Stimulated activated CD4-positive, alpha-beta T cell treated with anti-CD3 and anti-CD28 coated beads, Interleukin-1b, Interleukin-23, amount 100 ng/mL, for 1 hour (primary cell): ENCODE results near the gene VAPB.
"Not testable (repeated sequence)": the region's sequence is repeated elsewhere in the genome, so short reads cannot be mapped to it uniquely, and the experiment has no call there.

Experiments used
- DNase-seq, 2 donors: peaks; one replicate each; pipeline ENCODE4 v3.0.0-alpha.2; 2020; ENCODE audit warnings: low read depth in 2 of 2

Gene VAPB

DNA sequence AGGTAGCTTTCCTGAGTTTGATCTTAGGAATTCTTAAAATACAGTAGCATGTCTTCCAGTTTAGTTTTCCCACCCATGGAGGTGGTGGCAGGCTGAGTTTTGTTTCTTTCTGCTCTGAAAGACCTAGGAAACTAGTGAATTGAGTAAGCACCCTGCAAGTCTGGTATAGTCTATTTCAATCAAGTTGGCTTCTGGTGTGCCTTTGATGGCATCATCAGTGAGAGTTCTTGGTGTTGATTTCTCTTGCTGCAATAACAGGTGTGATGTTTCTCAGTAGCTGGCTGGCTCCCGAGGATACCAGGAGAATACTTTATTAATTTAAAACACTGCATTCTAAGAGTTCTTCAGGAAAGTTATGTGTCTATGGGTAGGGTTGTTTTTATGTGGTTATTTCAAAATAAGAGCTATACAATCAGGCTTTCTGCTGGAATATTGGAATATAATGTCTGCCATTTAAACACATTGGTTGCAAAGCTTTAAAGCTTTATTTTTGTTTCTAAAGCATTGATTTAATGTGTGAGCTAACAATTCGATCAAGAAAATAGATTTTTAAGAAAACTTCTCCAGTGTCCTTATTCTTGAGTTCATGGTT lies 19.0 kb downstream of the VAPB start:
- DNase-seq, result no peak

DNA sequence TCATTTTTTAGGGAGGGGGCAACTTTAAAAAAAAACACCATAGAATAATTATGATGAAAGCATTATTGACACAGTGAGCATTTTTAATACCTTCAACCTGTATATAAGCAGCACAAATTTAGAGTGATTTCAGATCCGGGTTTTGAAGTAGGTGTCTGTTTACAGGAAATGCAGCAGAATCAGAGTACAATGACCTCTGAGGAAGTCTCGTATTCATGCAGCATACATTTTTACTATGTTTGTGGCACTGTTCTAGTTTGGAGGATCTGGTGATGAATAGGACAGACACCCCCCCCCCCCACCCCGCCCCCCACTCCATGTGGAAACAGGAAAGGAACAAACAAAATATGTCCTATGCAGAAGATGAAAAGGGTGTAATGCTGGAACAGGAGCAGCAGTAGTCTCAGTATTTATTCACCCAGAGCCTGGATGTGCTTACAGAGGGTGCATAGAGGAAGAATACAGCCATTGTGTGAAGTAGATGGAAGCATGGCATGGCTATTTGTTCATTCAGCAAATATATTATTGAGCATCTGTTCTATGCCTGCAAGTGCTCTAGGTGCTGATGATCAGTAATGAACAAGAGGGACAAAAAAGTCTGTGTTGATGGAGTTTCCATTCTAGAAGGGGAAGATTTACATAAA lies 19.7 kb downstream of the VAPB start:
- no peak for DNase-seq

DNA sequence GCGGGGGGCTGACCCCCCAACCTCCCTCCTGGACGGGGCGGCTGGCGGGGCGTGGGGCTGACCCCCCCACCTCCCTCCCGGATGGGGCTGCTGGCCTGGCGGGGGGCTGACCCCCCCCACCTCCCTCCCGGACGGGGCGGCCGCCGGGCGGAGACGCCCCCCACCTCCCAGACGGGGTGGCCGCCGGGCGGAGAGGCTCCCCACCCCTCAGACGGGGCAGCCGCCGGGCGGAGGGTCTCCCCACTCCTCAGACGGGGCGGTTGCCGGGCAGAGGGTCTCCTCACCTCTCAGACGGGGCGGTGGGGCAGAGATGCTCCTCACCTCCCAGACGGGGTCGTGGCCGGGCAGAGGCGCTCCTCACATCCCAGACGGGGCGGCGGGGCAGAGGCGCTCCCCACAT lies 25.2 kb downstream of the VAPB start:
- DNase-seq, result not testable (repeated sequence)

DNA sequence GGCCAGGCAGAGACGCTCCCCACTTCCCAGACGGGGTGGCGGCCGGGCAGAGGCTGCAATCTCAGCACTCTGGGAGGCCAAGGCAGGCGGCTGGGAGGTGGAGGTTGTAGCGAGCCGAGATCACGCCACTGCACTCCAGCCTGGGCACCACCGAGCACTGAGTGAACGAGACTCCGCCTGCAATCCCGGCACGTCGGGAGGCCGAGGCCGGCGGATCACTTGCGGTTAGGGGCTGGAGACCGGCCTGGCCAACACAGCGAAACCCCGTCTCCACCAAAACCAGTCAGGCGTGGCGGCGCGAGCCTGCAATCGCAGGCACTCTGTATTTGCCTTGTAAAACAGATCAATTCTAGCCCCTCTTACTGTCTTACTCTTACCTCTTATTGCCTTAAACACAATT lies 25.8 kb downstream of the VAPB start:
- not testable (repeated sequence) for DNase-seq

DNA sequence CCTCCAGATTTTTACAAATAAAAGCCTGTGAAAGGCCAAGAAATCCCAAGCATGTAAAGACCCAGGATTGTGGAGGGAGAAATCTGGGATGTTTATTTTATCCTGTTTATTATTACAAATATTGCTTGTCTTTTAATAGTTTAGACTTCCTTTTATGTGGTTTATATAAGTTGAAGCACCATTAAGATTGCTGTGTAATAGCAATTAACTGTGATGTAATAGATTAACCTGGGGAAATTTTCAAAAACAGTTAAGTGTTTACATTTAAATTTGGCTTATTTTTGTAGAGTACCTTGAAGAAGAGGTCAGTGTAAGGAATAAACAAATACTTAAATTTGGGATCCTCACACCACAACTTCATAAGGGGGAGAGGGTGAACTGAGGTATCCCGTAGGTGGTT lies 27.0 kb downstream of the VAPB start:
- no peak for DNase-seq

DNA sequence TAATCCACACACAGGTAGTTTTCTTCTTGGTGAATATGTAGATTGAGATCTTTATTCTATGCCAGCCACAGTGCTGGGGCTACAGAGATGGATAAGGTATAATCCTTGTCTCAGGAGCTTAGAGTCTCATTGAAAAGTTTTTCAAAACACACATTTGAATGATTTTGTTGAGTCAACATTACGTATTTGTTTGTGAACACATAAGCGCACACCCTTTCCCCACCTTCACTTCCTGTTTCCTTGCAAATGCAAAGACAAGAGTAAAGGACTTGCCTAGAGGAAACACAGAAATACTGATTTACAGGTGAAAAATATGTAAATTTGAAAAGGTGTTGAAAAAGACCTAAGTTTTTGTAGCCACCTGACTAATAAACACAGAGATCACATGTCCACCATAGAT lies 27.8 kb downstream of the VAPB start:
- no peak for DNase-seq

DNA sequence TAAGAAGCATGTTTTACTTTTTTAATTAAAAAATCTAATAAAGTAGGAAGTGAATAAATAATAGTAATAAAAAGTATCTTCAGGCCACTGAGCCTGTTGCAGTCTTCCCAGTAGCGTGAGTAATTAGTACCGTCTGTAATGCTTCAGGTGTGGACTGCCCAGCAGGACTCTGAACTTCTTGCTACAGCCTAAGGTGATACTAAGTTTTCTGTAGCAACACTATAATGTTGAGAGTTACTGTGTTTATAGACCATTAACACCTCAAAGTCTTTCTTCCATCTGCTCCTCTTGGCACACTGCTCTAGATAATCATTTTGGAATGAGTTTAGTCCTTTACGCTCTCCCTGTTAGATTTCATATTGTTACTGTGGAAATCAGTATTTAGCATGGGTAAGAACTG lies 28.4 kb downstream of the VAPB start:
- DNase-seq, result no peak

DNA sequence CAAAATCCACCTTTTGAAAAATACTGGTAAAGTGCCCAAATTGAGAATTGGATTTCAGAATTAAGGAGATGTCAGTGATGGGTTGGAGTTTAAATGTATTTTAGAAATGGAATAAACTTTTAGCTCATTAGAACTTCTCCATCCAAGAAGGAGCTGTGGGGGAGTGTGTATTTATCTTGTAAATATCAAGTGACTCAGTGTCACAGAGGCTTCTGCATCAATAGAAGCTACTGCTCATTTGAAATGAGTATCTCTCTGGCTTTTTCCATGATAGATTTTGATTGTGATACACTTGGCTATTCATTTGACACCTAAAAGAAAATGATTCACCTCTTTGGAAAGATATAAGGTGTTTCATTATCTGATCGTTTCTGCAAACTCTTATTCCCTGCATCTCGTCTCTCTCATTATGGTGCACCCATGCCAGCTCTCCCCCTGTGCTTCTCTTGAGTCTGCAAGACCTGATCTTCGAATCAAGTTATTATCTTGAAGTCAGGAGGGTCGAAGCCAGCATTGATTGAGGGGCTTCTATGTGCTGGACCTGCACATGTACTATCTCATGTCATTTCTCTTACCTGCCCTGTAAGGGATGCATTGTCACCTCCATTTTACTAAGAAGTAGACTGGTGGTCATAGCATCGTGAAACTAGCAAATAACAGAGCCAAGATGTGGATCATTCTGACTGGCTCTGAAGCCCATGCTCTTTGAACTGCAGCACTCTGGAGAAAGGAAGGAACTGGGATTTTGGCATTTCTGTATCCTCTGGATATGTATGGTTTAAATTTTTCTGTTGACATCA lies 30.1 kb downstream of the VAPB start:
- no peak for DNase-seq

DNA sequence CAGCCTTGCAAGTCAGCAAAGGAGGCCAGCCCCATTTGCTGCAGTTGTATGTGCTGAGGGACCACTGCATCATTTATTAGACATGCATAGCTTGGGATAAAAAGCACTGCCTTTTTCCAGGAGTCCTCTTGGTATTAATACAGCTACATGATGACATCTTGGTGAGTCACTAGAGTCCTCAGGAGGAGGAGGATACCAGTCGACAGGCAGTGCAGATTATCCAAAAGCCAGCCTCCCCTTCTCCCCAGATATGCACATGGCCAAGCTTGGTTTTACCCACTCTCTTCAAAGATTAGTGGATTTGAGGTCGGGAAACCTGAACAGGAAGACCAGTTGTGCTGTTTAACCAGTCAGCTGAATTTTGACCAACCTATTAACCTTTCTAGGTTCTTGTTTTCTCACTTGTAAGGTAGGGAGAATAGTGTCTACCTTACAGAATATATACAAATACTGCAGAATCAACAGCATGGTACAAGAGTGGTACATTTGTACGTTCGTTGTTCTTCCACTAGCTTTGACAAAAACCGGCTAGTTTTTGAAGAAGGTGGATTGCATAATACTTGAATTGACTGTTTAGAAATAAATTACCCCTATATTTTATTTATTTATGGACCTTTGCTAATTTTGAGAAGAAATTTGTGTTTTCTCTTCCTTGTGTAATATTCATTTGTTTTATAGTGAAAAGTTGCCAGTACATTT lies 31.9 kb downstream of the VAPB start:
- no peak for DNase-seq

DNA sequence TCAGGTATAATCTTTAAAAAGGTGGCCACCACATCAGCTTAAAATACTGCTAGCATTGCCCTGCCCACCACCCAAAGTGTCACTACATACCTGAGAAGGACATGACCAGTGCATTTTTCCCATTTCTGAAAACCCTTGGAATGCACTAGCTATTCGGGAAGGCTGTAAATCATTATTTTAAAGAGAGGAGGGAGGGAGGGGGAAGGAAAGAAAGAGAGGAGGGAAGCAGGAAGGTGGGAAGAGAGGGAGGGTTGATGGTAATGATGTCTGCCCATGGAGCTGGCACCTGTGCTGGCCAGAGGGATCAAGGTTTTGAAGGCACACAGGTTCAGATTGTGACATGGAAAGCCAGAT lies 32.4 kb downstream of the VAPB start:
- no peak for DNase-seq

DNA sequence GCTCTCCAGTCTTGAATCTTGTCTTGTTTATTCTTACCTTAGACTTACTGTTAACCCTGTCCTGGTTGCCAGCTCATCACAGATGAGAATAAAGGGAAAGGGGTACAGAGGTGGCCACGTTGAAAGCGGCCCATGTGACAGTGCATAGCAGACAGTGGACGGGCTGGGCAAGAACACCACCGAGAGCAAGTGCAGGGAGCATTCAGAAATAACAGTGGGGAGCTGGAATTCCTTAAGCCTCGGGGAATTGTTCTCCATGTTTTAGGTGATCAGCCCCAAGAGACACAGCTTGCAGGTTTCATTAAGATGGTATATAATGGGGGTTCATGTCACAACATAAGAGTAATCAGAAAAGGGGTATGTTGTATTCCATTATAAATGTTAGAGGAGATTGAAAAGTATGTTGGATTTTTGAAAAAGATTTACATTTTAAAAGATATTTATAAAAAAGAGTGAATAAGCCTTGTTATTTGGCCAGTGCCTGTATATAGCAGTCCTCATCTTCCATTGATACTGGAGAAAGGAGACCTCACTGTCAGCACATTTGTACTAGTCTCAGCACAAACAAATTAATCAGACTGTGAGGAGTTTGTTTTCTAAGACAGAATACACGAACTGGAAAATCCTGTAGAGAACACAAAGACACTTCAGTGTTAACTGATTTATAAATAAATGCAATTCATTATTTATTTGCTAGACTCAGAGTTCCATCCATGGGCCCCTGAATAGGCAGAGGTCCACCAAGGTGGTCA lies 35.4 kb downstream of the VAPB start:
- DNase-seq, result no peak

DNA sequence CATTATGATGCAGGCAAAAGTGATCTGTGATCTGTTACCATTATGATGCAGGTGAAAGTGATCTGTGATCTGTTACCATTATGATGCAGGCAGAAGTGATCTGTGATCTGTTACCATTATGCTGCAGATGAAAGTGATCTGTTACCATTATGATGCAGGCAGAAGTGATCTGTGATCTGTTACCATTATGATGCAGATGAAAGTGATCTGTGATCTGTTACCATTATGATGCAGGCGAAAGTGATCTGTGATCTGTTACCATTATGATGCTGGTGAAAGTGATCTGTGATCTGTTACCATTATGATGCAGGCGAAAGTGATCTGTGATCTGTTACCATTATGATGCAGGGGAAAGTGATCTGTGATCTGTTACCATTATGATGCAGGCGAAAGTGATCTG lies 38.5 kb downstream of the VAPB start:
- not testable (repeated sequence) for DNase-seq

DNA sequence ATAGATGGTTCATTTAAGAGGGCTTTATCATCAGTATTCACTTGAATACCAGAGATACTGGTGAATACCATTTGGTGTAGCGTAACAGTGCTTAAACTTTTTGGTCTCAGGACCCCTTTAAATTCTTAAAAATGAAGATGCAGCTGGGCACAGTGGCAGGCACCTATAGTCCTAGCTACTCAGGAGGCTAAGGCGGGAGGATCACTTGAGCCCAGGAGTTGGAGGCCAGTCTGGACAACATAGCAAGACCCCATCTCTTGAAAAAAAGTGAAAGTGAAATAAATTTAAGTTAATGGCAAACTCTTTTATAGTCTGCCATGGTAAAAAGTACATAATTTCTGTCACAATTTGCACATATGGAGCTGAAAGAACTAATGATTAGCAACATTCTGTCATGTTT lies 39.3 kb downstream of the VAPB start:
- no peak for DNase-seq

DNA sequence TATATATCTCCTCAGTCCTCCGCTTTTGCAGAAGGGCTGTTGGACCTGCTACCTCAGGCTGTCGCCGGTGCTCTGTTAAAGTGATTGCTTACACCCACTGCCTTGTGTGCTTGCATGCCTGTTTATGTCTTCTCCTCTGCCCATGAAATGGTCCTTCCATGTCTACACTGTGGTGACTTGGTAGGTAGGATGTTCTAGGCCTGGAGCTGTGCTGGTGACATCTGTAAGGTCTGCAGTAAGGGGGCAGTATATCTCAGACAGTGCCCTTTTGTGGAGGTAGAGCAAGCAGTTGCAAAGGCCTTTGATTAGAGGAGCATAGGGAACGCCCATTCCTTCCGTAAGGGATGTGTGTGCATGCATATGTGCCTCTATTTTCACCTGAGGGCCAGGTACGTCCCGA lies 40.3 kb downstream of the VAPB start:
- DNase-seq, result no peak

DNA sequence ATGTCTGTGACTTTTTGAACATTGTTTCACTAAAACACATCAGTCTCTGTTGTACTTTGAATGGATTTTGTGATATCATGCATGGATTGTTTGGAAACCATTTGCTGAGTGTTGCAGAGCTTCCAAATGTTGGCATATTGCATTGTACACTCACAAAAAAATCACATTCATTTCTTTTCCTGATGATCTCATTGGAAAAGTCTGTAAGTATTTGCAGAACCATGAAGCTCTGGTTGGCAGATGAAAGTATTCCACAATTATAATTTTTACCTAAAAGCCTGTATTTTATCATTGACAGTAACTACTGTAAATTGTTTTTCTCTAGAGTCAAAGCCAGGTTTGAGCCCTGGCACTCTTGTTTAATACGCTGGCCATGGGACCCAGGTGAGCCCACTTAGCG lies 42.1 kb downstream of the VAPB start:
- DNase-seq, result no peak

DNA sequence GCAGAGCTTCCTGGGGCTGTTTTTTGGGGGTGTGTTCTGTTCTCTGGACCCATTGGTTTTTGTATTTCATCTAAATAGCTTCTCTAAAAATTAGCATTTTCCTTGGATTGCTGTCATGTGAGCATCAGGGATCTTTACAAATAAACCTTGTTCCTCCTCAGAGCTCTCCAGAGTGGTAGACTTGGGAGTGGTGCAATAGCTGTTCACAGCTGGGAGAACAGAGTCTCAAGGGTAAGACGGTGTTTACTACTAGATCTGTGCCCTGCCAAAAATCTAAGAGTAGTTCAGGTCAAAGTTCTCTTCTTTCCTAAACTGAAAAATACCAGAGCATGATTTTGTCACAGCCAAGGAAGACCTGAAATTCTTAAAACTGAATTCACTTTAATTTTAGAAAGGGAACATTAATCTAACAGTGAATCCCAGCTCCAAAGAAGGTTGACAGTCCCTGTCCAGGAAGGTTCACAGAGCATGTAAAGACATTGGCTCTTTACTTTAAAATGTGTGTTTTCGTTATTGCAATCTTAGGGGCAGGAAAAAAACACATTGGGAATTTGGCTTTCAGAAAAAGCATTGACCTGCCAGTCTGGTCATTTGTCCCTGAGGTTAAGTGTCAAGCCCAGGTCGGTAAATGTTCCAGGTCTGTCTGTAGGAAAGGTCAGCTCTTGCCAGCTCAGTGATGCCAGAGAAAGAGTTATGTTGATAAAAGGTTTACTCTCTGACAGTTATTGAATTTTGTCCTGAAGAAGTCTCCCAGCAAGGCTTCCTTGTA lies 43.3 kb downstream of the VAPB start:
- DNase-seq, result no peak

DNA sequence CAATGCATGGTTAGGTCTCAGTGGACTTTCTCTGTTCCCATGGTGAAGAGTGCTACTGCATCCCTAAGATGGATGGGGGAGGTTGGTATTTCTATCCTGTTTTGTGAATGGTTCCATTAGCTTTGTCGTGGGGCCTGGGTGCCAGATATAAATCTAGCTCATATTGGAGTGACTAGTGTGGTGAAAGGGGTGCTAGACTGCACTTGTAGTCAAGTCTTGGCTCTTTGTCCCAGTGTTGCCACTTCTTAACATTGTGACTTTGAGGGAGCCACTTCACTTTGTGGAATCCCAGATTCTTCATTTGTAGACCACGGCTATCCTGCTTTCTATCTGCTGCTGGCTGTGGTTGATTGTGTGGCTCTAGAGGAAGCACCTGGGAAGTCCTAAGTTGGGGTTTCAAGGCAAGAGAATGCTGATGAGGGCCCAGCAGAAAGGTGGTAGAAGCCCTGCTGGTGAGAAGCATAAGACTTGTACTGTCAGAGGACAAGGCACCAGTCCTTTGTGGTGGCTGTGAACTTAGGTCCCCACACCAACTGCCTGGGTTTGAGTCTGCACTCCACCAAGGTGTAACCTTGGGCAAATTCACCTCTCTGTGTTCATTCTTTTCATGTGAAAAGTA lies 44.1 kb downstream of the VAPB start:
- no peak for DNase-seq

DNA sequence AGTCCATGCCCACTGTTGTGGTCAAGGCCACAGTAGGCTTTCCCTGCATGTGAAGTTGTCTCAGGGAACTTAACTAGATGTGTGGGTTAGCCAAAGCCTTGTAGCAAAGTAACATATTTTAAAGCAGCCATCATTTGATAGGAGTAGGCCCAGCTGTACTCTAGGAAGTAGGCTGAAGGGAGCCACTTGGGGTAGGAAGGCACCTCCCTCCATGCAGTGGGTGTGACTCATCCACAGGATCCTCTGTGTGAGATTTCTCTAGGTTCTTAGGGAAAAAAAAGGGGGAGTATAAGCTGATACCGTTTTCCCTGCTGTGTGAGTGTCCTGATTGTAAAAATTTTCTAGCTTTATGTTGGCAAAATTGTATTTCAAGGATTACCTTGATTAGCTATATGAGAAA lies 44.7 kb downstream of the VAPB start:
- no peak for DNase-seq

DNA sequence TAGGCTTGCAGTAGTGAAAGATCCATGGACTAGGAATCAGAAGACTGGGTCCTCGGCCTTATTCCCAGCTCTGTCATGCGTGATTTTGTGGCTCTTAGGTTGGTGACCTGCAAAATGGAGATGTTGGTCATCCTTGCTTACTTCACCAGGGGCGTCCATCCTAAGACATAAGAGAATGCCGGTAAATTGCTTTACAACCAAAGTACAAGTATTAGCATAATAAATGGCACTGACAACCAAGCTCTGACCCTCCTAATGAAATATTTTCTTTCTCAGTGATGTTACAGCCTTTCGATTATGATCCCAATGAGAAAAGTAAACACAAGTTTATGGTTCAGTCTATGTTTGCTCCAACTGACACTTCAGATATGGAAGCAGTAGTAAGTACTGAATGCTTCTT lies 45.3 kb downstream of the VAPB start:
- no peak for DNase-seq

DNA sequence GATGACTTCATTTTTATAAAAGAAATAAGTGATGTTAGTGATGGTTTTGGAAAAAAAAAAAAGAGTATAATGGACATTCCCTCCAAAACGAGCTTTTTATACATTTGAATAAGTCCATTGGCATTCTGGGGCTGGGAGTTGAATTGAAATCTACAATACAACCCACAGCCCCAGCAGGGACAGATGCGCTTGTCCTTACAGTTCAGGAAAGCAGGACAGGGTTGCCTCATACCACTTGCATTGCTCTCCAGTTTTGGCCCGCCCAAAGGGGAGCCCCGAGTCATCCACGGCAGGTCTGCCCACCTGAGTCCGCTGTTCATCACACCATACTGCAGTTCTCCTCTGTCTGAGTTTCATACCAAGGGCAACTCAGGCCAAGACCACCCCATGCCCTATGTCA lies 46.2 kb downstream of the VAPB start:
- DNase-seq, result no peak
